IMR-90 (cell line): ENCODE results near the gene P2RX7. TPM values are rescaled to one million over a fixed set of nuclear protein-coding genes. Genes with fewer than 3 reads are reported as not detected.

Source experiments
- ATAC-seq: fragments of 200-7000 bp; cut with Tn5 transposase; 2 replicates; pipeline ENCODE4 v1.9.1; 2020; ENCODE audit warnings: low read depth, mild to moderate bottlenecking, moderate library complexity
- BruUV-seq: library from RNA; stranded (reverse); fragments of 400-500 nt; replicated peaks from 2 replicates; lab custom pipeline; 2021; lab: Mats Ljungman, UMichigan
- CTCF ChIA-PET: fragments of 300-600 bp; formaldehyde crosslinking; extraction: SDS; loops from one replicate; lab custom pipeline; 2021; ENCODE audit warnings: antibody characterized with exemption; lab: Yijun Ruan, JAX
- POLR2A ChIA-PET: fragments of 300-600 bp; sonication (Branson Sonifier 250); formaldehyde crosslinking; loops from one replicate; lab custom pipeline; 2022; ENCODE audit warnings: antibody characterized with exemption; ENCODE audit not compliant: unreplicated experiment; lab: Charles Lee
- DNase-seq: peaks from one replicate; pipeline ENCODE4 v3.0.0; 2013
- H2AFZ ChIP-seq: replicated peaks from 2 replicates; pipeline ENCODE3; 2013; ENCODE audit warnings: low read length, mild to moderate bottlenecking; ENCODE audit not compliant: poor library complexity
- H2AK5ac ChIP-seq: 2 replicates; pipeline ENCODE4 v1.6.1; 2013; ENCODE audit warnings: low read depth, low read length, inconsistent platforms
- H2AK9ac ChIP-seq: replicated peaks from 2 replicates; pipeline ENCODE3; 2013; ENCODE audit warnings: mild to moderate bottlenecking, low read depth, low read length, moderate library complexity; ENCODE audit not compliant: poor library complexity
- H2BK120ac ChIP-seq: 2 replicates; pipeline ENCODE4 v1.6.1; 2013; ENCODE audit warnings: low read depth, low read length, inconsistent platforms
- H2BK15ac ChIP-seq: 3 replicates; pipeline ENCODE4 v1.6.1; 2013; ENCODE audit warnings: low read depth, low read length, inconsistent platforms
- H2BK20ac ChIP-seq: 2 replicates; pipeline ENCODE4 v1.6.1; 2013; ENCODE audit warnings: low read depth, mild to moderate bottlenecking, inconsistent platforms, low read length, moderate library complexity
- H2BK5ac ChIP-seq: 2 replicates; pipeline ENCODE4 v1.6.1; 2013; ENCODE audit warnings: mild to moderate bottlenecking, low read depth, low read length, inconsistent platforms; ENCODE audit not compliant: poor library complexity, severe bottlenecking
- H3K14ac ChIP-seq: replicated peaks from 2 replicates; pipeline ENCODE4 v1.6.1; 2013; ENCODE audit warnings: low read depth, low read length, inconsistent platforms
- H3K18ac ChIP-seq: 2 replicates; pipeline ENCODE4 v1.6.1; 2013; ENCODE audit warnings: low read depth, low read length, control low read depth
- H3K23ac ChIP-seq: 2 replicates; pipeline ENCODE4 v1.6.1; 2013; ENCODE audit warnings: low read depth, low read length, inconsistent platforms
- H3K27ac ChIP-seq: 2 replicates; pipeline ENCODE4 v1.5.1; 2013; ENCODE audit warnings: mild to moderate bottlenecking, control low read depth, low read length; ENCODE audit not compliant: insufficient read depth
- H3K27me3 ChIP-seq: 2 replicates; pipeline ENCODE4 v1.6.1; 2013; ENCODE audit warnings: low read length; ENCODE audit not compliant: control insufficient read depth, insufficient read depth
- H3K36me3 ChIP-seq: 2 replicates; pipeline ENCODE4 v1.6.1; 2013; ENCODE audit warnings: low read length, mixed read lengths; ENCODE audit not compliant: control insufficient read depth, insufficient read depth
- H3K4ac ChIP-seq: 2 replicates; pipeline ENCODE4 v1.6.1; 2013; ENCODE audit warnings: low read depth, low read length, inconsistent platforms
- H3K4me1 ChIP-seq: 2 replicates; pipeline ENCODE4 v1.6.1; 2013; ENCODE audit warnings: low read length, mixed read lengths; ENCODE audit not compliant: control insufficient read depth, insufficient read depth
- H3K4me2 ChIP-seq: 2 replicates; pipeline ENCODE4 v1.6.1; 2013; ENCODE audit warnings: low read depth, mild to moderate bottlenecking, control low read depth, low read length, moderate library complexity
- H3K4me3 ChIP-seq: 2 replicates; pipeline ENCODE4 v1.5.1; 2013; ENCODE audit warnings: low read depth, mild to moderate bottlenecking, control low read depth, low read length, moderate library complexity; ENCODE audit not compliant: insufficient read depth
- H3K56ac ChIP-seq: 2 replicates; pipeline ENCODE4 v1.6.1; 2013; ENCODE audit warnings: low read length, inconsistent platforms; ENCODE audit not compliant: insufficient read depth; ENCODE audit errors: extremely low read depth
- H3K79me1 ChIP-seq, 2 experiments: 2 replicates each; pipeline ENCODE4 v1.6.1; 2013; ENCODE audit warnings: low read length in 2 of 2, inconsistent platforms in 1 of 2, low read depth in 1 of 2
- H3K9ac ChIP-seq: 2 replicates; pipeline ENCODE4 v1.6.1; 2013; ENCODE audit warnings: low read depth, low read length, control low read depth
- H3K9me1 ChIP-seq: 2 replicates; pipeline ENCODE4 v1.6.1; 2013; ENCODE audit warnings: low read length, inconsistent platforms; ENCODE audit not compliant: insufficient read depth
- H3K9me3 ChIP-seq: 2 replicates; pipeline ENCODE4 v1.6.1; 2013; ENCODE audit warnings: low read length; ENCODE audit not compliant: control insufficient read depth, insufficient read depth
- H4K20me1 ChIP-seq: 2 replicates; pipeline ENCODE4 v1.6.1; 2013; ENCODE audit warnings: low read length, inconsistent platforms; ENCODE audit not compliant: insufficient read depth
- H4K5ac ChIP-seq: 2 replicates; pipeline ENCODE4 v1.6.1; 2013; ENCODE audit warnings: mild to moderate bottlenecking, low read depth, low read length, control low read depth
- H4K8ac ChIP-seq, 2 experiments: 2 replicates each; pipeline ENCODE4 v1.6.1; 2013; ENCODE audit warnings: low read depth in 2 of 2, low read length in 2 of 2, control low read depth in 1 of 2, inconsistent platforms in 1 of 2
- H4K91ac ChIP-seq: 2 replicates; pipeline ENCODE4 v1.6.1; 2013; ENCODE audit warnings: low read depth, low read length, inconsistent platforms; ENCODE audit not compliant: insufficient read depth
- BHLHE40 ChIP-seq: fragments of 150-350 bp; IDR thresholded peaks from 2 replicates; pipeline ENCODE4 v1.6.1; 2016; ENCODE audit warnings: mild to moderate bottlenecking, low read depth, low read length
- CEBPB ChIP-seq: IDR thresholded peaks from 2 replicates; pipeline ENCODE4 v1.6.1; 2012; ENCODE audit warnings: low read depth, low read length, improper control_type of control experiment
- CHD1 ChIP-seq: IDR thresholded peaks from 2 replicates; pipeline ENCODE4 v1.6.1; 2012; ENCODE audit warnings: low read depth, low read length, improper control_type of control experiment
- CTCF ChIP-seq: conservative IDR thresholded peaks from 2 replicates; pipeline ENCODE4 v1.5.1; 2012; ENCODE audit warnings: mild to moderate bottlenecking, low read depth, low read length, improper control_type of control experiment
- FOS ChIP-seq: fragments of 150-350 bp; IDR thresholded peaks from 2 replicates; pipeline ENCODE4 v1.6.1; 2016; ENCODE audit warnings: low read depth, low read length
- MAFK ChIP-seq: IDR thresholded peaks from 2 replicates; pipeline ENCODE4 v1.6.1; 2012; ENCODE audit warnings: low read depth, low read length, improper control_type of control experiment
- MAZ ChIP-seq: IDR thresholded peaks from 2 replicates; pipeline ENCODE4 v1.6.1; 2012; ENCODE audit warnings: low read depth, mild to moderate bottlenecking, low read length, improper control_type of control experiment, moderate library complexity, borderline replicate concordance
- MXI1 ChIP-seq: IDR thresholded peaks from 2 replicates; pipeline ENCODE4 v1.6.1; 2012; ENCODE audit warnings: low read depth, mild to moderate bottlenecking, low read length, moderate library complexity, borderline replicate concordance
- POLR2A ChIP-seq: IDR thresholded peaks from 2 replicates; pipeline ENCODE4 v1.6.1; 2012; ENCODE audit warnings: mild to moderate bottlenecking, low read depth, low read length
- RFX5 ChIP-seq: IDR thresholded peaks from 2 replicates; pipeline ENCODE4 v1.8.0; 2012; ENCODE audit warnings: low read depth, mild to moderate bottlenecking, low read length, moderate library complexity
- SMC3 ChIP-seq: fragments of 150-350 bp; IDR thresholded peaks from 2 replicates; pipeline ENCODE4 v1.6.1; 2016; ENCODE audit warnings: low read depth, mild to moderate bottlenecking, antibody characterized with exemption, low read length, moderate library complexity
- USF2 ChIP-seq: fragments of 150-350 bp; IDR thresholded peaks from 2 replicates; pipeline ENCODE4 v1.6.1; 2017; ENCODE audit warnings: mild to moderate bottlenecking, antibody characterized with exemption, low read length, low read depth
- WGBS, 2 experiments: methylation state at CpG; one replicate each; pipeline versions ENCODE4 v1.1.5 to v1.1.7; 2013; ENCODE audit warnings: missing lambda C conversion rate in 2 of 2; ENCODE audit not compliant: insufficient read length in 1 of 2; ENCODE audit errors: extremely low coverage in 2 of 2; 5-methylcytosine and 5-hydroxymethylcytosine counted together
- dilution Hi-C: fragments of 300-500 bp; cut with HindIII; formaldehyde crosslinking; loops from one replicate; pipeline ENCODE4 v1.14.3; 2018; ENCODE audit warnings: low sequenced_read_pairs; ENCODE audit not compliant: unreplicated experiment
- in situ Hi-C: fragments of 300-500 bp; cut with MboI; formaldehyde crosslinking; loops from 3 replicates; pipeline ENCODE4 v1.14.3; 2019; ENCODE audit warnings: low sequenced_read_pairs, inconsistent platforms, mixed read lengths
- intact Hi-C: fragments of 100-400 bp; cut with micrococcal nuclease; formaldehyde crosslinking; loops from 2 replicates; pipeline ENCODE4 v1.10.0; 2022
- polyA plus RNA-seq, 3 experiments: library from polyadenylated mRNA; depleted of rRNA; stranded (reverse); fragments of >200 nt; gene quantifications; 2 replicates each; pipeline ENCODE4 v1.2.3, GENCODE V29; 2012; ENCODE audit warnings: low replicate concordance in 1 of 3
- total RNA-seq: library from RNA; depleted of rRNA; stranded (reverse); fragments of >200 nt; gene quantifications from 2 replicates; pipeline ENCODE4 v1.2.3, GENCODE V29; 2012

Gene P2RX7
- total and polyA plus RNA-seq, 2 of the 4 experiments (the other 2 are of a cell fraction) = 0.07 to 0.18 TPM

GRCh38 chr12:121190523-121191031, 57.9 kb downstream of the P2RX7 start:
- Histone ChIP-seq H3K27ac (peak overlapping the region; percentile 93), H3K4me1 (peaks cover 15% of the 10 kb centered on the region), H4K91ac (0 out of 2 replicates have a peak overlapping the region, but pooled peaks have one; percentile 10), H3K4me3 (no peak overlapping the region; the same call in 1 of the 2 replicates), H3K36me3 (no peaks in the 10 kb centered on the region), H2AK5ac (no peak overlapping the region; the same call in 1 of the 2 replicates), H3K79me1 (no peaks in the 10 kb centered on the region), H4K20me1 (no peaks in the 10 kb centered on the region), H3K9ac (no peak overlapping the region), H3K23ac (peak overlapping the region; percentile 21; the same call in 1 of the 2 replicates), H3K27me3 (no peaks in the 10 kb centered on the region), H3K4ac (peak overlapping the region; percentile 68; the same call in 1 of the 2 replicates), H4K8ac (peak overlapping the region in 1 of 2 experiments; percentile 83; a peak in 2 of 4 replicates), H2BK15ac (peak overlapping the region; percentile 37; the same call in 1 of the 3 replicates), H2BK120ac (peak overlapping the region; percentile 62), H3K9me1 (peaks cover 22% of the 10 kb centered on the region), H3K9me3 (no peaks in the 10 kb centered on the region), H3K4me2 (peak overlapping the region; percentile 11; the same call in 1 of the 2 replicates), H2BK20ac (peak overlapping the region; percentile 67), H2AFZ (no peak overlapping the region), H4K5ac (no peak overlapping the region), H3K14ac (peak overlapping the region; percentile 32; the same call in 1 of the 2 replicates), H3K18ac (peak overlapping the region; percentile 88; the same call in 1 of the 2 replicates), H2BK5ac (peak overlapping the region; percentile 53), H2AK9ac (no peak overlapping the region), H3K56ac (no peak overlapping the region; the same call in 1 of the 2 replicates)
- BruUV-seq = no TSS peak
- in situ Hi-C loops (no loop called here), dilution Hi-C loops (no loop called here), intact Hi-C loops (no loop called here)
- DNase-seq (peak; percentile 97), ATAC-seq (peak; percentile 93)
- ChIA-PET CTCF (interaction anchor here (0.7 kb wide), 1 partner anchor 26 kb away, joined by 3 read pairs; no protein-coding TSS in a partner anchor), POLR2A (no interaction called here)
- TF ChIP-seq CTCF (no peak), MAFK (peak; percentile 50), POLR2A (no peak), BHLHE40 (peak; percentile 57), MAZ (0 out of 2 replicates have a peak, but pooled peaks have one; percentile 10), SMC3 (no peak), RFX5 (no peak), USF2 (peak; percentile 86), FOS (peak; percentile 75), CHD1 (no peak), CEBPB (peak; percentile 84), MXI1 (no peak)
- no CpG with 5 or more reads among the region's 2 CpGs for WGBS, 2 experiments
